Uterus (tissue), 4 donors: ENCODE results near the gene NOP9. TPM values are rescaled to one million over a fixed set of nuclear protein-coding genes. Genes with fewer than 3 reads are reported as not detected.

ENCODE experiments used
- DNase-seq, 2 donors: peaks; one replicate each; pipeline ENCODE4 v3.0.0-alpha.2; 2019 to 2020
- H3K27ac ChIP-seq, 2 donors: fragments of 200-600 bp; sonication (generic); 1 replicate in 1 of 2; 2 replicates in 1 of 2; pipeline ENCODE4 v1.5.1; 2016 to 2018
- H3K27me3 ChIP-seq, 2 donors: fragments of 200-600 bp; sonication (generic); one replicate each; pipeline ENCODE4 v1.5.1; 2018 to 2019; ENCODE audit warnings: control low read depth in 1 of 2
- H3K36me3 ChIP-seq, 2 donors: fragments of 200-600 bp; sonication (generic); one replicate each; pipeline ENCODE4 v1.5.1; 2019; ENCODE audit warnings: control low read depth in 1 of 2
- H3K4me1 ChIP-seq, 2 donors: fragments of 200-600 bp; sonication (generic); one replicate each; pipeline ENCODE4 v1.5.1; 2018 to 2019; ENCODE audit warnings: control low read depth in 1 of 2
- H3K4me3 ChIP-seq, 2 donors: fragments of 200-600 bp; sonication (generic); 1 replicate in 1 of 2; 2 replicates in 1 of 2; pipeline ENCODE4 v1.5.1; 2018 to 2019; ENCODE audit warnings: mild to moderate bottlenecking in 1 of 2
- H3K9me3 ChIP-seq, 2 donors: fragments of 200-600 bp; sonication (generic); one replicate each; pipeline ENCODE4 v1.5.1; 2019; ENCODE audit warnings: control low read depth in 1 of 2
- CTCF ChIP-seq, 4 experiments: fragments of 200-600 bp in 2 of 4; fragments of 450-650 bp in 2 of 4; sonication (generic) in 2 of 4; IDR thresholded peaks; one replicate each; pipeline ENCODE4 v1.5.1; 2016 to 2019; ENCODE audit warnings: antibody characterized with exemption in 4 of 4, mild to moderate bottlenecking in 2 of 4, moderate library complexity in 1 of 4
- POLR2A ChIP-seq, 2 donors: fragments of 450-650 bp; IDR thresholded peaks; one replicate each; pipeline ENCODE4 v1.6.1; 2016; ENCODE audit warnings: antibody characterized with exemption in 2 of 2, mild to moderate bottlenecking in 1 of 2, moderate library complexity in 1 of 2
- intact Hi-C: fragments of 100-400 bp; cut with DNase I; formaldehyde crosslinking; loops from one replicate; pipeline ENCODE4 v1.15.1; 2023; ENCODE audit warnings: low total_unique reads
- total RNA-seq, 4 donors: library from RNA; depleted of rRNA in 3 of 4; stranded (reverse); fragments of >200 nt in 3 of 4; gene quantifications; one replicate each; pipeline versions ENCODE4 v1.1.0 to v1.2.4, GENCODE V29; 2014 to 2023
- donor health status: DM: yes; HTN: yes; CAD: no.

The NOP9 gene
- total RNA-seq, 4 donors from 2014 or later, result 5.0 to 23.5 (median 22.5) TPM

GRCh38 chr14:24315243-24315806 lies 15.7 kb downstream of the NOP9 start:
- Histone ChIP-seq H3K27ac (peak overlapping the region; percentile 6 to 48), H3K4me1 (peaks cover 0 to 15% of the 10 kb centered on the region in 2 donors), H3K9me3 (no peaks in the 10 kb centered on the region), H3K36me3 (no peaks in the 10 kb centered on the region), H3K4me3 (no peak overlapping the region), H3K27me3 (no peaks in the 10 kb centered on the region)
- DNase-seq, result no peak
- intact Hi-C loops, result no loop called here
- TF ChIP-seq POLR2A (IDR thresholded peaks at IDR 0.05) (no peak), CTCF (IDR thresholded peaks at IDR 0.05) (no peak)

GRCh38 chr14:24315807-24316596 lies 16.4 kb downstream of the NOP9 start:
- Histone ChIP-seq H3K4me1 (peaks cover 0 to 10% of the 10 kb centered on the region in 2 donors), H3K27ac (peak overlapping the region; percentile 6 to 48), H3K27me3 (no peaks in the 10 kb centered on the region), H3K36me3 (no peaks in the 10 kb centered on the region), H3K4me3 (no peak overlapping the region), H3K9me3 (no peaks in the 10 kb centered on the region)
- intact Hi-C loops, result no loop called here
- DNase-seq, result peak in 1 of 2 donors; percentile 47
- no peak for TF ChIP-seq POLR2A (IDR thresholded peaks at IDR 0.05)
- peak in 2 of 4 experiments; percentile 21 to 24 for TF ChIP-seq CTCF (IDR thresholded peaks at IDR 0.05)

GRCh38 chr14:24316597-24316950 lies 16.9 kb downstream of the NOP9 start:
- Histone ChIP-seq H3K4me3 (no peak overlapping the region), H3K4me1 (peaks cover 0 to 10% of the 10 kb centered on the region in 2 donors), H3K27me3 (no peaks in the 10 kb centered on the region), H3K36me3 (no peaks in the 10 kb centered on the region), H3K9me3 (no peaks in the 10 kb centered on the region), H3K27ac (peak overlapping the region in 1 of 2 donors; percentile 34)
- TF ChIP-seq CTCF (IDR thresholded peaks at IDR 0.05) (no peak), POLR2A (IDR thresholded peaks at IDR 0.05) (no peak)
- intact Hi-C loops, result no loop called here
- no peak for DNase-seq

- H3K4me1 ChIP-seq, result peaks cover 0 to 10% of the 10 kb centered on the region in 2 donors
- TF ChIP-seq POLR2A (IDR thresholded peaks at IDR 0.05), result no peak
- TF ChIP-seq CTCF (IDR thresholded peaks at IDR 0.05), result no peak
Measured at GRCh38 chr14:24317141-24317928, 17.7 kb downstream of the NOP9 start.

More at GRCh38 chr14:24317141-24317928, 17.7 kb downstream of the NOP9 start:
- Histone ChIP-seq H3K4me3 (no peak overlapping the region), H3K36me3 (no peaks in the 10 kb centered on the region), H3K27ac (no peak overlapping the region), H3K27me3 (no peaks in the 10 kb centered on the region), H3K9me3 (no peaks in the 10 kb centered on the region)
- intact Hi-C loops, result no loop called here
- DNase-seq, result no peak
